Memory B cell (primary cell): ENCODE measurements around the gene HPCAL1.
A peak's percentile ranks its signal among the peaks of the same experiment; 100 is the strongest.

Source experiments
- ATAC-seq: fragments of 150-1000 bp; cut with Tn5 transposase; 2 replicates; pipeline ENCODE4 v1.10.0; 2021; ENCODE audit warnings: low read depth, mild to moderate bottlenecking, moderate library complexity
- DNase-seq, 2 donors: peaks; one replicate each; pipeline ENCODE4 v3.0.0; 2022; ENCODE audit warnings: low spot score in 2 of 2
- H3K27ac Mint-ChIP-seq: one replicate; pipeline ENCODE4 v1.8.0; 2022; ENCODE audit warnings: mild to moderate bottlenecking, moderate library complexity, mixed read lengths
- H3K27me3 Mint-ChIP-seq: one replicate; pipeline ENCODE4 v1.8.0; 2022; ENCODE audit warnings: mixed read lengths
- H3K36me3 Mint-ChIP-seq: one replicate; pipeline ENCODE4 v1.8.0; 2022; ENCODE audit warnings: mild to moderate bottlenecking, mixed read lengths
- H3K4me1 Mint-ChIP-seq: one replicate; pipeline ENCODE4 v1.8.0; 2022; ENCODE audit warnings: mixed read lengths
- H3K4me3 Mint-ChIP-seq: one replicate; pipeline ENCODE4 v1.8.0; 2022; ENCODE audit warnings: mild to moderate bottlenecking, moderate library complexity, mixed read lengths
- H3K9me3 Mint-ChIP-seq: one replicate; pipeline ENCODE4 v1.8.0; 2022; ENCODE audit warnings: mixed read lengths

HPCAL1 gene

DNA sequence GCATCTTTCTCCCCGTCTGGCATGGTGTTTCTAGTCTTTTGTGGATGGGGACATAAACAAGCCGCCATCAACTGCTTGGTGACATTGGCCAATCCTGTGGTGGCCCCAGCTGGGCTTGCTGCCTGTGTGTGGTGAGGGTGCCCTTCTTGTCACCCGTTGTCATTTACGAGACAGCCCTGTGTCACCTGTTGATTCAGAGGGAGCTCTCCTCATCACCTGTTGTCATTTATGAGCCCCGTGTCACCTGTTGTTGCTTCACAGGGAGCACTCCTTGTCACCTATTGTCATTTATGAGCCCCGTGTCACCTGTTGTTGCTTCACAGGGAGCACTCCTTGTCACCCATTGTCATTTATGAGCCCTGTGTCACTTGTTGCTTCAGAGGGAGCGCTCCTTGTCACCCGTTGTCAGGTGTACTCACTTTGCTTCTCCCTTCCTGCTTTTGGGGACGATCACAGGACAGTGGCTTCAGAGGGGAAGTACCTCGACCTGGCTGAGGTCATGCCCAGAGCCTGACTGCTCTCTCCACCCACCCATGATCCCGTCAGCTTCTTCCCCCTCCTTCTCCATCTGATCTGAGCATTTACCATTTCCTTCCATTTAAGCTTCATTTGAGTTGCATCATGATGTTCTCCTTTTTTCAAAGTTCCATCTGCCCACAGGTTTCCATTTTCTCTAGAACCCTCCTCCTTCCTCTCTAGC lies 29.1 kb downstream of the HPCAL1 start:
- H3K27ac Mint-ChIP-seq: peak overlapping the region; percentile 92
- peak overlapping the region; percentile 85 for H3K4me3 Mint-ChIP-seq
- ATAC-seq (peak; percentile 88), DNase-seq (peak; percentile 27 to 53)
- no peaks in the 10 kb centered on the region for H3K27me3 Mint-ChIP-seq
- H3K4me1 Mint-ChIP-seq: peaks cover 63% of the 10 kb centered on the region
- H3K36me3 Mint-ChIP-seq: peaks cover 18% of the 10 kb centered on the region
- no peaks in the 10 kb centered on the region for H3K9me3 Mint-ChIP-seq

DNA sequence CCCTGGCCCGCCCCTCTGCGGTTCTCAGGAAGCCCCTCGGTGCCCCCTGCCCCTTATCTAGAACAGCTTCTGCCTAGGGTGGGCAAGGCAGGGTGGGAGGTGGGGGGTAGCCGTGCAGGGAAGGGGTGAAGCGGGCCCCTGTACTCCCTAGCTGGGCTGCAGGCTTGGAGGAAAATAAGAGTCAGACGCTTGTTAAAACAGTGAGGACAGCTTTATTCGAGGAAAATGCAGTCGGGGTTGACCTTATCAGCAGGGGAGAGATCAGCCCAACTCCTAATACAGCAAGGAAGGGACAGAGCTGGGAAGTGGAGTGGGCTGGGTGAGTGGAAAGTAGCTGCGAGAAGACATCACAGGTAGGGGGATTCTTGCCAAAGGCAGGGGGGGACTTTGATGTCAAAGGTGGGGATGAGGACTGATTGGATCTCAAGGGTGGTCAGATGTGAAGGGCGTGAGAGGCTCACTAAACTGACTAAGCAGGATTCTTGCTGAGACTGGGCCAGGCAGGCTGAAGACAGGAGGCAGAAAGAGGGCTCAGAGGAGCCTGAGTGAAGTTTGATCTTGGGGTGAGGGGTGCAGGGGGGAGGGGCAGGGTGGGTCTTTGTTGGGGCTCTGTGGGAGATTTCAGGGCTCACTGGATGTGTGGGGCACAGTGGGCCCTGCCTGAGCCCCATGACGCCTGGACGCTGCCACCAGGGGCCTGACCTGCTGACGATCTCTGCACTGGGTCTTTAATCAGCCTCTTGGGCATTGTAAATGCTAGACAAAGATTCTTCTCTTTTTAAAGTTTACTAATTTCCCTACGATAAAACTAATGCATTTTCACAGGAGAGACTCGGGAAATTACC lies 29.9 kb downstream of the HPCAL1 start:
- no peaks in the 10 kb centered on the region for H3K27me3 Mint-ChIP-seq
- peak overlapping the region; percentile 92 for H3K27ac Mint-ChIP-seq
- H3K4me3 Mint-ChIP-seq: peak overlapping the region; percentile 85
- ATAC-seq (no peak), DNase-seq (no peak)
- H3K36me3 Mint-ChIP-seq: peaks cover 18% of the 10 kb centered on the region
- no peaks in the 10 kb centered on the region for H3K9me3 Mint-ChIP-seq
- peaks cover 59% of the 10 kb centered on the region for H3K4me1 Mint-ChIP-seq

DNA sequence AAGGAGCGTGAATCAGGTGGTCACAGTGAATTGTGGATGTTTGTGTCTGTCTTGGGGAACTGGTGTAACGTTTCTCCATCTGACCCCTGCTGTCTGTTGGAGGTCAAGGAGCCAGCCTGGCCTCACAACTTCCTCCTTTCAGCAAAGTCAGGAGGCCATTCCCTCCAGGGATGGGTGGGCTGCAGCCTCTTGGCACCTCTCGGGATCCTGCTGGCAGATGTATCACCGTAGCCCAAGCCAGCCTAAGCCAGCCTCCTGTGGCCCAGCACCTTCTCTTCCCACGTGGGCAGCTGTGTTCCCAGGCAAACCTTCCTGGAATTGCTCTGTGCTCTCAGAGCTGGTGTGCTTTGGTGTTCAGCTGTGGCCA lies 30.5 kb downstream of the HPCAL1 start:
- H3K4me1 Mint-ChIP-seq: peaks cover 54% of the 10 kb centered on the region
- H3K4me3 Mint-ChIP-seq: no peak overlapping the region
- no peak for ATAC-seq
- H3K36me3 Mint-ChIP-seq: peaks cover 22% of the 10 kb centered on the region
- H3K27me3 Mint-ChIP-seq: no peaks in the 10 kb centered on the region
- no peak for DNase-seq
- H3K9me3 Mint-ChIP-seq: no peaks in the 10 kb centered on the region
- H3K27ac Mint-ChIP-seq: peak overlapping the region; percentile 92

DNA sequence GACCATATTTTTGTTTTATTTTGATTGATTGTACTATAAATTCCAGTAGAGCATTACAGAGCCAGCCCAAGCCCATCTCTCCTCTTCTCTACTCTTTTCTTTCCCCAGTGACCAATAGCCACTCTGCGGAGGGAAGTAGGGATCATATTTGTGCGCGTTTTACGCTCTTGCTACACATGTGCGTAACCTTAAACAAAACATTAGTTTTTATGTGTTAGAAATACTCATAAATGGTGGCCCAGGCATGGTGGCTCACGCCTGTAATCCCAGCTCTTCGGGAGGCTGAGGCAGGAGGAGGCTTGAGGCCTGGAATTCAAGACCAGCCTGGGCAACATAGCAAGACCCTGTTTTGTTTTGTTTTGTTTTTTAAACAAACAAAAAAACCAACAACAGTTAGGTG lies 31.3 kb downstream of the HPCAL1 start:
- H3K27me3 Mint-ChIP-seq: no peaks in the 10 kb centered on the region
- ATAC-seq (no peak), DNase-seq (no peak)
- H3K4me3 Mint-ChIP-seq: no peak overlapping the region
- peaks cover 26% of the 10 kb centered on the region for H3K36me3 Mint-ChIP-seq
- peaks cover 54% of the 10 kb centered on the region for H3K4me1 Mint-ChIP-seq
- H3K27ac Mint-ChIP-seq: no peak overlapping the region
- H3K9me3 Mint-ChIP-seq: no peaks in the 10 kb centered on the region

DNA sequence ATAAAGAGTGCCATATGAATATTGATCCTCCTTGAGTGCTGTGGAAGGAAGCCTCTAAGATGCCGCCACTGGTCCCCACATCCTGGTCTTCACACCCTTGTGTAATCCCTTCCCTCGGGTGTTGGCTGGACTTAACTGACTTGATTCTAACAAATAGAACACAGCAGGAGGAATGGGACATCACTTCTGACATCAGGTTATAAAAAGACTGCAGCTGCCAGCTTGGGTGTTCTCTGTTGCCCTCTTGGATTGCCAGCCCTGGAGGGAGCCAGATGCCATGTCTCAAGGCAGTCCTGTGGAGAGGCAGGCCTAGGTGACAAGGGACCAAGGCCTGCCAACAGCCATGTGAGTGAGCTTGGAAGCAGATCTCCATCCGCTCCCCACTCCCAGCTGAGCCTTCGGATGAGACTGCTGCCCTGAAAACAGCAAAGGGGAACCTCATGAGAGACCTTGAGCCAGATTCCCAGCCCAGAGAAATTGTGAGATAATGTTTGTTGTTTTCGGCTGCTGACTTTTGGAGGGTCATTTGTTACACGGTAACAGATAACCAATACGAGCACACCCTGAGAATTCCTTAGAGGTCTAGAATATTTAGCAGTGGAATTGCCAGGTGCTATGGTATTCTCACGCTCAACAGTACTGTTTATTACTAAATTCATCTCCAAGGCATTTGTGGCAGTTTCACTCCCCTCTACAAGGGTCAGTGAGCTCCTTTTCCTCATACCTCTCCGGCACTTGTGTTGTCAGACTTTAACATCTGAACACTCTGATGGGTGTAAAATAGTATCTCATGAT lies 32.5 kb downstream of the HPCAL1 start:
- Mint-ChIP-seq H3K27me3 (no peaks in the 10 kb centered on the region), H3K4me1 (peaks cover 44% of the 10 kb centered on the region), H3K36me3 (peaks cover 26% of the 10 kb centered on the region), H3K4me3 (no peak overlapping the region), H3K9me3 (no peaks in the 10 kb centered on the region), H3K27ac (peak overlapping the region; percentile 42)
- ATAC-seq (no peak), DNase-seq (no peak)

DNA sequence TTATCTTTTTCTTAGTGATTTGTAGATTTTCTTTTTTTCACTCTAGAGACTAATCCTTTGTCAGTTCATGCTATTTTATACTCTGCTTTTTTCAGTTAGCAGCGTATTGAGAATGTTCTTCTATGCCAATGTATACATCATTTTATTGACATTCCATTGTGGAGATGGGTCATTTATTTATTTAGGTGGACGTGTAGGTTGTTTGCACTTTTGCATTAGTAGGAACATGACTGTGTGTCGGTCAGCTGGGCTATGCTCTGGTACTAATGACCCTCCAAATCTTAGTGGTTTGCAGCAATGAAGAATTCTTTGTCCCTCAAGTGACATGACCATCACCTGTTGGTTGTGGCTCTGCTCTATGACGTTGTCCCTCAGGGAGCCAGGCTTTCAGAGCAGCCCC lies 33.6 kb downstream of the HPCAL1 start:
- no peak overlapping the region for H3K27ac Mint-ChIP-seq
- H3K4me1 Mint-ChIP-seq: peaks cover 38% of the 10 kb centered on the region
- H3K27me3 Mint-ChIP-seq: no peaks in the 10 kb centered on the region
- no peak for DNase-seq
- no peak for ATAC-seq
- no peak overlapping the region for H3K4me3 Mint-ChIP-seq
- peaks cover 27% of the 10 kb centered on the region for H3K36me3 Mint-ChIP-seq
- H3K9me3 Mint-ChIP-seq: no peaks in the 10 kb centered on the region

DNA sequence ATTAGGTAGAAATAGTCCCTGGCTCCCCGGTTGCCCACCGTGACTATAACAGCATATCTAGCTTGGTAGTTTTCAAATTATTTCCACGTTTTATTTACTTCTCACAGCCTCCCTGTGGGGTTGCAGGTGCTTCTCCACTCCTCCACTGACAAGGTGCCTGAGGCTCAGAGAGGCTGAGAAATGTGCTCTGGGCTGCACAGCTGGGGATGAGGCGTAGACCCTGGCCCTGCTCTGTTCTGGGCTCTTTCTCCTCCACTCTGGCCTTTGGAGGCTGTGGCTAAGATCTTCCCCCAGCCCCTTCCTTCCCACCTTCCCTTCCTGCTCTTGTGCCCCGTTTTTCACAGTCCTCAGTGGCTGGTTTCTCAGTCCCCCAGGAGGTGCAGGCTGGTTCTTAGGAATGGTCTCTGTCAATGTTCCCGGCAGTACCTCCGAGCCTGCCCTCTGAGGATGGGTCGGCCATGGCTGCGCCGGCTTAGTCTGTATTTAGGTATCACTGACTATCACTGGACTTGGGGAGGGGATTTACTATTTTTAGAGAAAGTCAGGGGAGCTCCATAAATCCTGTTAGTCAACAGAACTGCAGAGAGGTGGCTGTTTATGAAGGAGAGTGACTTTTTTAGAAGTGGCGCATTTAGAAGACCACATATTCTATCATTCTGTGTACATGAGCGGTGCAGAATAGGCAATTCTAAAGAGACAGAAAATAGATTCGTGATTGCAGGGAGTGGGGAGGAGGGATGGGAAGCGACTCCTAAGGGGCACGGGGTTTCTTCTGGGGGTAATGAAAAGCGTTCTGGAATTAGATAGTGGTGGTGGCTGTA lies 35.0 kb downstream of the HPCAL1 start:
- peak overlapping the region; percentile 14 for H3K27ac Mint-ChIP-seq
- peaks cover 24% of the 10 kb centered on the region for H3K4me1 Mint-ChIP-seq
- H3K9me3 Mint-ChIP-seq: no peaks in the 10 kb centered on the region
- peaks cover 25% of the 10 kb centered on the region for H3K36me3 Mint-ChIP-seq
- no peak overlapping the region for H3K4me3 Mint-ChIP-seq
- H3K27me3 Mint-ChIP-seq: no peaks in the 10 kb centered on the region
- no peak for DNase-seq
- no peak for ATAC-seq

DNA sequence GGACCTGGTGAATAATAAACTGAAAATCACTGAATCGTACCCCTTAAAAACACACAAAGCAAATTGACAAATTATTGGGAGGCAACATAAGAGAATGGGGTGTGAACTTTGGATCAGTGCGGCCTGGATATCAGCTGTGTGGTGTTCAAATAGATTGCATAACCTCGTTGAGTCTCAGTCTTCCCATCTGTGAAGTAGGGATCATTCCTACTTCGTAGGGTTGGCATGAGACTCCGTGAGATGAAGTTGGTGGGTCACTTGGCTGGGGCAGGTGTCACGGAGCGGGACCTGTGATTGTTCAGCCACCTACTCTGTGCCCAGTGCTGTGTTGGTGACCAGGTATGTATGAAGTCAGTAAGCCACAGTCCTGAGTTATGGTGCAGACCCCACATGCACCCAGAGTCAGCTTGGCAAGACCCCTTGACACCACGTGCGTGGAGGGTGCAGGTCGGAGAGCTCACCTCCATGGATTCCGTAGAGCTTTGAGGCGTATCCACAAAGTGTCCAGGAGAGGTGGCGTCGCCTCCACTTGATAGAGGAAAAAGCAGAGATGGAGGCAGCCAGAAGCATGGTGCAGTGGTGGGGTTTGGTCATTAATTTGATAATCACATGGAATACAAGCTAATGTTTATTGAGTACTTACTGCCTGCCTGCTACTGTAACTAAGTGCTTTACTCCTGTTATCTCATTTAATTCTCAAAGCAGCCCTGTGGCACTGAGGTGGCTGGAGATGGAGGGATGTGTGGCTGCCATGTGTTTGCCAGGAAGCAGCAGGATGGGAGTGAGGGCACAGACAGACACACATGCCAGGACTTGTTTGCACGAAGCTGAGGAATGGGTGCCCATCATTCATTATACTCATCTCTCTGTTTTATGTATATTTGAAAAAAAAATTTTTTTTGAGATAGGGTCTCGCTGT lies 35.8 kb downstream of the HPCAL1 start:
- Mint-ChIP-seq H3K9me3 (no peaks in the 10 kb centered on the region), H3K27me3 (no peaks in the 10 kb centered on the region), H3K4me1 (peaks cover 25% of the 10 kb centered on the region), H3K36me3 (peaks cover 25% of the 10 kb centered on the region), H3K4me3 (no peak overlapping the region), H3K27ac (peak overlapping the region; percentile 40)
- ATAC-seq (no peak), DNase-seq (no peak)

DNA sequence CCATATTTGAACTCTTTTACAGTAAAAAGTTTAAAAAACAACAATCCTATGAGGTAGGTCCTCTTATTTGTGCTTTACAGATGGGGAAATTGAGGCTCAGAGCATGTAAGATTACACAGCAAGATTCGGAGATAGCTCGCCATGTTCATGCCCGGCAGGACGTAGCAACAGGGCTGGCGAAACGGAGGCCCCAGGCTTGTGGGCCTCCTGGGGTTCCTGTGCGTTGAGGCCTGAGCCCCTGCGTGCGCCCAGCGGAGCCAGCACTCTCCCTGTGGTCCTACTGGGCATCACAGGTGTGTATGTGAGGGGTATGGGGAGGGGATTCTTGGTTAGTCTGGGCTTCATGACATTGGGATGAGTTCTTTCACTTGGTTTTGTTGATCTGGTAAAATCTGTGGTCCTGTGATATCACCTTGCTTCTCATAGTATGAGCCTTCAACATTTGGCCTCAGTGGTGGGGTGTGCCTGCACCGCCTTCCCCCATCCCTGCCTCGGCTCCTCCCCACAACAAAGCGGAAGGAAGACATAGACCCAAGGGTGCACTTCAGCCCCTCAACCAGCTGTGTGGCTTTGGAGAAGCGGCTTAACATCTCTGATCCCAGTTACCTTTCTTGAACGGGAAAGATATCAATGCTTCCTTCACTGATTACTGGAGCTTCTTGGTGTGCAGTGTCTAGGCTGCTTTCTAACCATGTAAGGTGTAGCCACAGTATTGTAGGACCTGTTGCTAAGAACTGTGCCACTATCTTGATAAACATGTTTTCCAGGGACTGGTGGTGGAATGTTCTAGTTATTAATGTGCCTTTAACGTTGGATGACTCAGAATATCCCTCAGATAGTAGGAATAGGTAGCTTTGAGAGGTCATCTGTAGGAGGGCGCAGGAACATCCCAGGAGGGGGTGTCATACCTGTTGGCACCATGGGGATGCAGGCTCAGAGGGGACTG lies 37.2 kb downstream of the HPCAL1 start:
- Mint-ChIP-seq H3K36me3 (peaks cover 19% of the 10 kb centered on the region), H3K27ac (no peak overlapping the region), H3K9me3 (no peaks in the 10 kb centered on the region), H3K27me3 (no peaks in the 10 kb centered on the region), H3K4me1 (peaks cover 34% of the 10 kb centered on the region), H3K4me3 (no peak overlapping the region)
- DNase-seq: no peak
- ATAC-seq: no peak

DNA sequence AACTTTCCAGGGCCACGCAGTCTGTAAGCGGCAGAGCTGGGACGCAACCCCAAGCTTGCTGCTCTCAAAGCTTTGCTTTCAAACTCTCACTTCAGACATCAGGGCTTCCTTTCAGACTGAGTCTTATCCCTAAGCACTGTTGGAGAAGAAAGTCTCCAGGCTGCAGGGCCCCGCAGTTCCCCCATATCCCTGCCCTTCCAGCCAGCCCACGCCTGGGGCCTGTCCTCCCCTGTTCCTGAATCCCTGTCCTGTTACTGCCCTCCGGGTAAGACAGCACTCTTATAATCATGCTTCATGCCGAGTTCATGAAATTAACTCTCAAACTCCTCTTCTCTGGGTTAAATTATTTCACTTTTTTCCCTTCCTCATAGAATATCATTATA lies 37.9 kb downstream of the HPCAL1 start:
- Mint-ChIP-seq H3K27ac (no peak overlapping the region), H3K4me1 (peaks cover 36% of the 10 kb centered on the region), H3K9me3 (no peaks in the 10 kb centered on the region), H3K4me3 (no peak overlapping the region), H3K36me3 (peaks cover 13% of the 10 kb centered on the region), H3K27me3 (no peaks in the 10 kb centered on the region)
- DNase-seq (no peak), ATAC-seq (no peak)

DNA sequence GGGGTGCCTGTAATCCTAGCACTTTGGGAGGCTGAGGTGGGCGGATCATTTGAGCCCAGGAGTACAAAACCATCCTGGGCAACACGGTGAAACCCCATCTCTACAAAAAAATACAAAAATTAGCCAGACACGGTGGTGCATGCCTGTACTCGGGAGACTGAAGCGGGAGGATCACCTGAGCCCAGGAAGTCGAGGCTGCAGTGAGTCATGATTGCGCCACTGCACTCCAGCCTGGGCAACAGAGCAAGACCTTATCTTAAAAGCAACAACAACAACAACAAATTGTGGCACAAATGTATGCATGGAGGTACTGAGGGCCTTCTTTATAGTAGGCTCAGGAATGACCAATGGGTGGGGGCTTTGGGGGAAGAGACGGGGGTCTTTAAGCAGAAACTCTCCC lies 38.5 kb downstream of the HPCAL1 start:
- DNase-seq (no peak), ATAC-seq (no peak)
- peaks cover 9% of the 10 kb centered on the region for H3K36me3 Mint-ChIP-seq
- H3K4me1 Mint-ChIP-seq: peaks cover 41% of the 10 kb centered on the region
- no peaks in the 10 kb centered on the region for H3K27me3 Mint-ChIP-seq
- H3K27ac Mint-ChIP-seq: no peak overlapping the region
- no peak overlapping the region for H3K4me3 Mint-ChIP-seq
- H3K9me3 Mint-ChIP-seq: no peaks in the 10 kb centered on the region
